ENCODE data around the gene SLC41A3.

DNA sequence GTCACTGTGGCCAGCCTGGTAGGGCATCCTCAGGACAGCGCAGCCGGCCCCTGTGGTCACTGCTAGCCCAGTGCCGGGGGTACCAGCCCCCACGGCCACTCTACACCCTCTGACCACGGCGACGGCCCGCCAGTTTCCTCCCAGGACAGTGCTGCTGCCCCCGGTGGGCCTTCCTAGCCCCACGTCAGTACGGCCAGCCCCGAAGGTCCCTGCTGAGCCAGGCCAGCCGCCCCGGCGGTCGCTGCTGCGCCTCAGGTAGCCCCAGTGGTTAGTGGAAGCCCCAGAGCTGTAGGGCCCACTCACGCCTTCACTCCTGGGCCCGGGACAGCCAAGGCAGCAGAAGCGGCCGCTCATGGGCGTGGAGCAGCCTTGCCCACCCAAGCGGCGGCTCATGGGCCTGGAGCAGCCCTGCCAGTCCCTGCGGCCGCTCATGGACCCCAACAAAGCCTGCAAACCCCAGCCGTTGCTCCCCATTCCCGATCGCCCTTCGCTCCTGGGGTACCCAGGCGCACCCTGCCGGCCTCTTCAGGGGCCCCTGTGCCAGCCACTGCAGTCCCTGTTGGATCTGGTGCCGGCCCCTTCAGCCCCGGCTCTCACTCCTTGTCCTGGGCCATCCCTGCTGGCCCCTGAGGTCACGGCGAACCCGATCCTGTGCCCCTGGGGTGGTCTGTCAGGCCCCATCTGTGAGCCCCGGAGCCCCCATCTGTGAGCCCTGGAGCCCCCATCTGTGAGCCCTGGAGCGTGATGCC is 124.4 kb downstream of the SLC41A3 start:
- TF ChIP-seq, protein P1, sequence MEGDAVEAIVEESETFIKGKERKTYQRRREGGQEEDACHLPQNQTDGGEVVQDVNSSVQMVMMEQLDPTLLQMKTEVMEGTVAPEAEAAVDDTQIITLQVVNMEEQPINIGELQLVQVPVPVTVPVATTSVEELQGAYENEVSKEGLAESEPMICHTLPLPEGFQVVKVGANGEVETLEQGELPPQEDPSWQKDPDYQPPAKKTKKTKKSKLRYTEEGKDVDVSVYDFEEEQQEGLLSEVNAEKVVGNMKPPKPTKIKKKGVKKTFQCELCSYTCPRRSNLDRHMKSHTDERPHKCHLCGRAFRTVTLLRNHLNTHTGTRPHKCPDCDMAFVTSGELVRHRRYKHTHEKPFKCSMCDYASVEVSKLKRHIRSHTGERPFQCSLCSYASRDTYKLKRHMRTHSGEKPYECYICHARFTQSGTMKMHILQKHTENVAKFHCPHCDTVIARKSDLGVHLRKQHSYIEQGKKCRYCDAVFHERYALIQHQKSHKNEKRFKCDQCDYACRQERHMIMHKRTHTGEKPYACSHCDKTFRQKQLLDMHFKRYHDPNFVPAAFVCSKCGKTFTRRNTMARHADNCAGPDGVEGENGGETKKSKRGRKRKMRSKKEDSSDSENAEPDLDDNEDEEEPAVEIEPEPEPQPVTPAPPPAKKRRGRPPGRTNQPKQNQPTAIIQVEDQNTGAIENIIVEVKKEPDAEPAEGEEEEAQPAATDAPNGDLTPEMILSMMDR (IDR thresholded peaks at IDR 0.05), result no peak
- no peak for TF ChIP-seq POLR2AphosphoS5 (IDR thresholded peaks at IDR 0.05)
- TF ChIP-seq POLR2A (IDR thresholded peaks at IDR 0.05), result no peak
- TF ChIP-seq EP300 (IDR thresholded peaks at IDR 0.05; ENCODE audit: low read depth), result no peak

All from transverse colon (tissue), 4 donors.